ENCODE measurements around the gene INTS11. TPM values are rescaled to one million over a fixed set of nuclear protein-coding genes. Genes with fewer than 3 reads are reported as not detected.
A peak's percentile ranks its signal among the peaks of the same experiment; 100 is the strongest.

Gene INTS11
- total and polyA plus RNA-seq, 2 donors (not counting 1 experiment from before 2014, with no cell fraction given), result 149 to 245 TPM

DNA sequence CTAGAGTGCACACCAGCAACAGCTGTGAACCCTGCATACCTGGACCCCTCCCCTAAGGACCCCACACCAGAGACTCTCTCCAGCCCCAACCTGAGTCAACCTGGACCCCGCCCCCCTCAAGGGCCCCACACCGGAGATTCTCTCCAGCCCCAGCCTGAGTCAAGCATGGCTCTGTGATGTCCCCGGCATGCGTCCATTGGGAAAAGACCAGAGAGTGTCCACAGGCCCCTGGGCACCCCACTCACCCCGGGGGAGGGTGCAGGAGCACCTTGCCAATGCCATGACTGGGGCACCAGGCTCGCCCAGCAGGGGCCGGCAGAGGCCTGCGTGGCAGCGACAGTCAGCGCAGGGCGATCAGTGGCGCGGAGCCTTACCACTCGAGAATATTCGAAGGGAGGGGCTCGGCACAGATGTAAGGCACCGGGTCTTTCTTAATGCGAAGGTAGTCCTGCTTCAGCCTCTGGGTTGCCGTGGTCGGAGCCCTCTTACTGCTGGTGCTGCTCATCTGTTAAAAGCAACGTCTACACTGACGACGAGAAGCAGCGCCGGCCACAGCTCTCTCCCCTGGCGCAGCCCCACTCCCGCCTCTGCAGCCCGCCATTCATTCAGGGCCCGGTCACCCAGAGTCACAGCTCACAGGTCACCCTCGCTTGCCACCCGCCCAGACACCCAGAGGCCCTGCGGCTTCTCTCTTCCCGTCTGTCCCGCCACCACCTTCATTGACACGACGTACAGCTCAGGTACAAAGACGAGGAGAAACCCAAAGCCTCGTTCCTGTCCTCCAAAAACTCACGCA, 56.8 kb downstream of the INTS11 start:
- intact Hi-C loops (cut with micrococcal nuclease), result no loop called here
- Mint-ChIP-seq H3K4me1 (peaks cover 31% of the 10 kb centered on the region), H3K4me3 (no peak overlapping the region), H3K27ac (no peak overlapping the region), H3K27me3 (no peaks in the 10 kb centered on the region), H3K9me3 (ENCODE audit: insufficient read depth) (no peaks in the 10 kb centered on the region)
- Histone ChIP-seq H2AFZ (ENCODE audit: insufficient read depth, low read depth, low read length, poor library complexity, severe bottlenecking) (no peak overlapping the region), H3K4me3 (ENCODE audit: control extremely low read depth in 1 of 5, extremely low read depth in 1 of 5, insufficient read depth in 1 of 5, low read depth in 2 of 5, low read length in 4 of 5) (no peak overlapping the region), H3K27me3 (replicated peaks in 1 of 4; ENCODE audit: control extremely low read depth in 1 of 4, control insufficient read depth in 3 of 4, insufficient read depth in 4 of 4, low read length in 3 of 4) (no peaks in the 10 kb centered on the region), H4K20me1 (ENCODE audit: control insufficient read depth, insufficient read depth, low read length, poor library complexity, severe bottlenecking) (peaks cover 85% of the 10 kb centered on the region), H3K4me1 (ENCODE audit: control insufficient read depth in 2 of 2, insufficient read depth in 2 of 2, low read length in 2 of 2) (peaks cover 22 to 25% of the 10 kb centered on the region in 2 donors), H3K4me2 (replicated peaks; ENCODE audit: low read depth, low read length, poor library complexity, severe bottlenecking) (no peak overlapping the region), H3K79me2 (ENCODE audit: control insufficient read depth, insufficient read depth, low read length) (peaks cover 70% of the 10 kb centered on the region), H3K9me3 (ENCODE audit: control extremely low read depth in 1 of 3, control insufficient read depth in 2 of 3, insufficient read depth in 1 of 3, low read length in 2 of 3) (no peaks in the 10 kb centered on the region), H3K9ac (ENCODE audit: low read length) (no peak overlapping the region), H3K27ac (ENCODE audit: low read length in 2 of 2) (no peak overlapping the region), H3K36me3 (replicated peaks in 1 of 2; ENCODE audit: control extremely low read depth in 1 of 2, control insufficient read depth in 1 of 2, extremely low read depth in 1 of 2, insufficient read depth in 2 of 2, low read length in 1 of 2) (peaks cover 0 to 46% of the 10 kb centered on the region in 2 experiments)
- POLR2A ChIA-PET, result no interaction called here
- 98% methylated on average over 39 of the region's 39 CpGs for WGBS (ENCODE audit: insufficient coverage)
- DNase-seq (no peak), ATAC-seq (ENCODE audit: low read depth) (no peak)
- TF ChIP-seq, protein P1, sequence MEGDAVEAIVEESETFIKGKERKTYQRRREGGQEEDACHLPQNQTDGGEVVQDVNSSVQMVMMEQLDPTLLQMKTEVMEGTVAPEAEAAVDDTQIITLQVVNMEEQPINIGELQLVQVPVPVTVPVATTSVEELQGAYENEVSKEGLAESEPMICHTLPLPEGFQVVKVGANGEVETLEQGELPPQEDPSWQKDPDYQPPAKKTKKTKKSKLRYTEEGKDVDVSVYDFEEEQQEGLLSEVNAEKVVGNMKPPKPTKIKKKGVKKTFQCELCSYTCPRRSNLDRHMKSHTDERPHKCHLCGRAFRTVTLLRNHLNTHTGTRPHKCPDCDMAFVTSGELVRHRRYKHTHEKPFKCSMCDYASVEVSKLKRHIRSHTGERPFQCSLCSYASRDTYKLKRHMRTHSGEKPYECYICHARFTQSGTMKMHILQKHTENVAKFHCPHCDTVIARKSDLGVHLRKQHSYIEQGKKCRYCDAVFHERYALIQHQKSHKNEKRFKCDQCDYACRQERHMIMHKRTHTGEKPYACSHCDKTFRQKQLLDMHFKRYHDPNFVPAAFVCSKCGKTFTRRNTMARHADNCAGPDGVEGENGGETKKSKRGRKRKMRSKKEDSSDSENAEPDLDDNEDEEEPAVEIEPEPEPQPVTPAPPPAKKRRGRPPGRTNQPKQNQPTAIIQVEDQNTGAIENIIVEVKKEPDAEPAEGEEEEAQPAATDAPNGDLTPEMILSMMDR (IDR thresholded peaks at IDR 0.05), result no peak
- TF ChIP-seq EZH2 (IDR thresholded peaks at IDR 0.05; ENCODE audit: borderline replicate concordance, insufficient read depth, low read depth, low read length, poor library complexity, severe bottlenecking), result no peak
- CTCF ChIA-PET, result no interaction called here

DNA sequence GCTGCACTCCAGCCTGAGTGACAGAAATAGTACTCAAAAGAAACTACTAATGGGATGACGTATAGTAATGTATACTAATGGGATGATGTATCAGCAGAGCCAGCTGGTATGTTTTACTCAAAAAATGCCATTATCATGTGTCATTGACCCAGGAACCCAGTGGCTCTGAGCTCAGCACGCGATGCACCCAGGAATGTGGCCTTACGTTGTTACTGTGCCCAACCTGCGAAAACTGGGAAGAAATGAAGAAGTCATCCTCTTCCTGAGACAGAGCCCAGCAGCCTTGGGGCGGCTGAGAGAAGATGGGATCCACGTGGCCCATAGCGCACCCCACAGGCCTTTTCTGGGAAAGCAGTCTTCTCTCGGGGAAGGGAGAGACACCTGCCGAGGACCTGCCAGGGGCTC, 59.6 kb downstream of the INTS11 start:
- no peaks in the 10 kb centered on the region for H3K27me3 ChIP-seq (replicated peaks in 1 of 4; ENCODE audit: control extremely low read depth in 1 of 4, control insufficient read depth in 3 of 4, insufficient read depth in 4 of 4, low read length in 3 of 4)
- peaks cover 65% of the 10 kb centered on the region for H3K79me2 ChIP-seq (ENCODE audit: control insufficient read depth, insufficient read depth, low read length)
- no peak overlapping the region for H3K9ac ChIP-seq (ENCODE audit: low read length)
- no peak overlapping the region for H3K27ac Mint-ChIP-seq
- TF ChIP-seq, protein P1 (IDR thresholded peaks at IDR 0.05), result peak; percentile 18
- no peak for TF ChIP-seq EZH2 (IDR thresholded peaks at IDR 0.05; ENCODE audit: borderline replicate concordance, insufficient read depth, low read depth, low read length, poor library complexity, severe bottlenecking)
- POLR2A ChIA-PET, result no interaction called here
- peaks cover 0 to 60% of the 10 kb centered on the region in 2 experiments for H3K36me3 ChIP-seq (replicated peaks in 1 of 2; ENCODE audit: control extremely low read depth in 1 of 2, control insufficient read depth in 1 of 2, extremely low read depth in 1 of 2, insufficient read depth in 2 of 2, low read length in 1 of 2)
- CTCF ChIA-PET, result interaction anchor here (4.5 kb wide), 1 partner anchor 143 kb away, joined by 26 read pairs; no protein-coding TSS in a partner anchor
- DNase-seq, result no peak
- H4K20me1 ChIP-seq (ENCODE audit: control insufficient read depth, insufficient read depth, low read length, poor library complexity, severe bottlenecking), result peaks cover 83% of the 10 kb centered on the region
- no peaks in the 10 kb centered on the region for H3K9me3 ChIP-seq (ENCODE audit: control extremely low read depth in 1 of 3, control insufficient read depth in 2 of 3, insufficient read depth in 1 of 3, low read length in 2 of 3)
- no peak overlapping the region for H2AFZ ChIP-seq (ENCODE audit: insufficient read depth, low read depth, low read length, poor library complexity, severe bottlenecking)
- peaks cover 0 to 4% of the 10 kb centered on the region in 2 donors for H3K4me1 ChIP-seq (ENCODE audit: control insufficient read depth in 2 of 2, insufficient read depth in 2 of 2, low read length in 2 of 2)
- H3K4me2 ChIP-seq (replicated peaks; ENCODE audit: low read depth, low read length, poor library complexity, severe bottlenecking), result no peak overlapping the region
- no peak for ATAC-seq (ENCODE audit: low read depth)
- peaks cover 18% of the 10 kb centered on the region for H3K4me1 Mint-ChIP-seq
- intact Hi-C loops (cut with micrococcal nuclease), result no loop called here
- no peak overlapping the region for H3K4me3 Mint-ChIP-seq
- WGBS (ENCODE audit: insufficient coverage), result 96% methylated on average over 9 of the region's 10 CpGs
- H3K27me3 Mint-ChIP-seq, result no peaks in the 10 kb centered on the region
- H3K9me3 Mint-ChIP-seq (ENCODE audit: insufficient read depth), result no peaks in the 10 kb centered on the region
- no peak overlapping the region for H3K27ac ChIP-seq (ENCODE audit: low read length in 2 of 2)
- no peak overlapping the region for H3K4me3 ChIP-seq (ENCODE audit: control extremely low read depth in 1 of 5, extremely low read depth in 1 of 5, insufficient read depth in 1 of 5, low read depth in 2 of 5, low read length in 4 of 5)
